Neutrophil (primary cell): Measurements from ENCODE around the gene KIT.

ENCODE experiments used
- H3K27ac ChIP-seq: fragments of 200-600 bp; sonication (generic); 2 replicates; pipeline ENCODE4 v1.5.1; 2016; ENCODE audit warnings: mild to moderate bottlenecking, moderate library complexity
- H3K27me3 ChIP-seq: fragments of 200-600 bp; sonication (generic); 2 replicates; pipeline ENCODE4 v1.6.0; 2016; ENCODE audit warnings: mild to moderate bottlenecking
- H3K36me3 ChIP-seq: fragments of 200-600 bp; sonication (generic); 2 replicates; pipeline ENCODE4 v1.5.1; 2017
- H3K4me1 ChIP-seq, 2 experiments: fragments of 200-600 bp in 1 of 2; sonication (generic) in 1 of 2; 1 replicate in 1 of 2; 2 replicates in 1 of 2; pipeline versions ENCODE4 v1.5.1 to v1.6.1; 2013 to 2016; ENCODE audit warnings: low read depth in 1 of 2, low read length in 1 of 2, mild to moderate bottlenecking in 1 of 2, moderate library complexity in 1 of 2; ENCODE audit not compliant: control insufficient read depth in 1 of 2, insufficient read depth in 1 of 2
- H3K4me3 ChIP-seq, 2 experiments: fragments of 200-600 bp in 1 of 2; sonication (generic) in 1 of 2; 1 replicate in 1 of 2; 2 replicates in 1 of 2; pipeline ENCODE4 v1.5.1; 2013 to 2016; ENCODE audit warnings: low read depth in 1 of 2, low read length in 1 of 2, mild to moderate bottlenecking in 1 of 2, moderate library complexity in 1 of 2
- H3K9me3 ChIP-seq: fragments of 200-600 bp; sonication (generic); 2 replicates; pipeline ENCODE4 v1.5.1; 2016
- TF ChIP-seq, protein P1 (sequence below): fragments of 200-600 bp; sonication (generic); IDR thresholded peaks from 2 replicates; pipeline ENCODE4 v1.5.1; 2016; ENCODE audit warnings: antibody characterized with exemption

Gene KIT

DNA sequence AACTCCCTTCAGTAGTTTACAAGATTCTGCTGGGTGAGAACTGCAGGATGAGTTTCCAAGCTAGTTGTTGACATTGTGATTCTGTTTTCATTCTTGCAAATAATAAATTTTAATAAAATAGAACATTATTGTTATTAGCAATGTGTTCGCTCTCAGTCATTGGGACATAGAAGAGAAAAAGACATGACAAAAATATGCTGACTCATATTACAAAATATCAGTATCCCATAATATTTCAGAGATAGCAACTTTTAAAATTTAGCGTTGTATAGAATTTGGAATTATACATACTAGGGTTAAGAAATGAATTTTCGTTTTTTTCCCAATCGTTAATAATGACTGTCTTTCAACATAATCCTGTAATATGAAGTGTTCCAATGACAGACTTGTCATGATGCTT, 45.4 kb downstream of the KIT start:
- Histone ChIP-seq H3K36me3 (no peaks in the 10 kb centered on the region), H3K4me1 (peaks cover 10 to 14% of the 10 kb centered on the region in 2 experiments), H3K4me3 (no peak overlapping the region), H3K9me3 (no peaks in the 10 kb centered on the region), H3K27me3 (no peaks in the 10 kb centered on the region), H3K27ac (no peak overlapping the region)
- TF ChIP-seq, protein P1, sequence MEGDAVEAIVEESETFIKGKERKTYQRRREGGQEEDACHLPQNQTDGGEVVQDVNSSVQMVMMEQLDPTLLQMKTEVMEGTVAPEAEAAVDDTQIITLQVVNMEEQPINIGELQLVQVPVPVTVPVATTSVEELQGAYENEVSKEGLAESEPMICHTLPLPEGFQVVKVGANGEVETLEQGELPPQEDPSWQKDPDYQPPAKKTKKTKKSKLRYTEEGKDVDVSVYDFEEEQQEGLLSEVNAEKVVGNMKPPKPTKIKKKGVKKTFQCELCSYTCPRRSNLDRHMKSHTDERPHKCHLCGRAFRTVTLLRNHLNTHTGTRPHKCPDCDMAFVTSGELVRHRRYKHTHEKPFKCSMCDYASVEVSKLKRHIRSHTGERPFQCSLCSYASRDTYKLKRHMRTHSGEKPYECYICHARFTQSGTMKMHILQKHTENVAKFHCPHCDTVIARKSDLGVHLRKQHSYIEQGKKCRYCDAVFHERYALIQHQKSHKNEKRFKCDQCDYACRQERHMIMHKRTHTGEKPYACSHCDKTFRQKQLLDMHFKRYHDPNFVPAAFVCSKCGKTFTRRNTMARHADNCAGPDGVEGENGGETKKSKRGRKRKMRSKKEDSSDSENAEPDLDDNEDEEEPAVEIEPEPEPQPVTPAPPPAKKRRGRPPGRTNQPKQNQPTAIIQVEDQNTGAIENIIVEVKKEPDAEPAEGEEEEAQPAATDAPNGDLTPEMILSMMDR = no peak

DNA sequence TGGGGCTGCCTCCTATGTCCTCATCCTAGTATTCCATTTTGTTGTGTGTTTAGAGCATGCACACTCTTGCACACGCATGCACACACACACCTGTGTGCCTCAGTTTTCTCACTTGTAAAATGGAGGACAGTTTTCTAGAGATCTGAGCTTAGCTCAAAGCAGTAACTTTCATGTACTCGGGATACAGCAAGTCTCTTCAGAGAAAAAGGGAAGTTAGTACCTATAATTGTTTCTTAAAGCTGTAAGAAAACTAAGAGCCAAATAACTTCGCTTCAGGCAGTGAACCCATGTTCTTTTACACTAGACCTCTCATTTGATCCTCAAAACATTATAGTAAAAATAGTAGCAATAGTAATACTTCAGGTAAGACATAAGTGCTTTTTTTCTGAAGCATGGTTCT, 49.6 kb downstream of the KIT start:
- no peaks in the 10 kb centered on the region for H3K9me3 ChIP-seq
- no peaks in the 10 kb centered on the region for H3K36me3 ChIP-seq
- no peaks in the 10 kb centered on the region for H3K27me3 ChIP-seq
- peak overlapping the region in 1 of 2 experiments; percentile 5 for H3K4me3 ChIP-seq
- peaks cover 32 to 42% of the 10 kb centered on the region in 2 experiments for H3K4me1 ChIP-seq
- H3K27ac ChIP-seq = peak overlapping the region; percentile 89
- TF ChIP-seq, protein P1 = no peak

DNA sequence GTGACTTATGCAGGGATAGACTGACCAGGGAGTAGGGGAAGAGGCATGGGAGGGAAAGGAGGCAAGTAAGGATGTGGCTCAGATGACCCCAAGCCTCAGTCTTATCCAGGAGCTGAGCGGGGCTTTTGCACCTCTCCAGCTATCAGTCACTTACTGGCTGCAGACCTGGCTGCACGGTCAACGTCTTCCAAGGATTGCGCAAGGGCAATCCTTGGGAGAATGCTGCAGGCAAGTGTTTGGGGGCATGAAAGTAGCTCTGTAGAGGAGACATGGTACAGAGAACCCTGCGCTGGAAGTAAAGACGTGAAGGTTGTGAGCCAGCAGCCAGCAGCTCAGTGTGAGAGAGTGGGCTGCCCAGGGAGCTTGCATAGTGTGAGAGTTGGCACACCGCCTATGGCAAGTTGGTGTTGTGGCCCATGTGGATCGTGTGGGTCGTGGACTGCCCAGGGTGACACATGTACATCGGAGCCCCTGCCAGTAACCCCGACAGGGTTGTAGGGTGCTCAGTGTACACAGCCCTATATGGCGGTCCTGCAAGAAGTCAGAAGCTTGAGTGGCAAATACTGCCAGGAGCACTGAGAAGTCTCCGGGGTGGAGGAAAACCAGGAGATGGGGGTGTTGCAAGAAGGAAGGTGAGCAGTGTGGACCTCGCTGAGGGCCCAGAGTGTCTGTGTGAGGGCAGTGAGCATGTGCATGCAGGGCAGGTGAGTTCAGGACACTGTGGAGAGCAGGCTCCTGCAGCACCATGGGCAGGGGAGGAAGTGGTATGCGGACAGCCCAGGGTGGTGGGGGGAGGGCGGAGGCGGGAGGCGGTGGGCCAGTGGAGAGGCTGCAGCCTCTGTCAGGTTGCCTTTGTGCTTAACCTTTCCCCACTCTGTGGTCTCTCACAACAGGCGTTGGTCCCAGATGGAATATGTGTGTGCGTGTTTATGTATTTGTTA, 50.9 kb downstream of the KIT start:
- peaks cover 32 to 42% of the 10 kb centered on the region in 2 experiments for H3K4me1 ChIP-seq
- H3K4me3 ChIP-seq = peak overlapping the region; percentile 45 to 51
- TF ChIP-seq, protein P1 = no peak
- H3K9me3 ChIP-seq = no peaks in the 10 kb centered on the region
- H3K27me3 ChIP-seq = no peaks in the 10 kb centered on the region
- H3K27ac ChIP-seq = peak overlapping the region; percentile 89
- H3K36me3 ChIP-seq = no peaks in the 10 kb centered on the region

DNA sequence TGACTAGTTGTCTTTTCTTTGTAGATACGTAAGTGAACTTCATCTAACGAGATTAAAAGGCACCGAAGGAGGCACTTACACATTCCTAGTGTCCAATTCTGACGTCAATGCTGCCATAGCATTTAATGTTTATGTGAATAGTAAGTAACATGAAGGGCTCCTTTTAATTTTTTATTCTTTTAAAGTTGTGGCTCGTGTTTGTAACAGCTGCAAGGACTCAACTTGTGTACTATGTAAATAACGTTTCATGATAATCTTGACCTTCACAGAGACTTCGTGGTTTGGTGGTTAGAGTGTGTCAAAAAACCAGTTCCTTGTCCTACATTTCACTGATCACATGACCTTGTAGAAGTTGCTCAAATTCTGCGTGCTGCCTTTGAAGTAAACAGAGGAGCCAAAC, 51.6 kb downstream of the KIT start:
- peak overlapping the region; percentile 45 to 51 for H3K4me3 ChIP-seq
- H3K27ac ChIP-seq = peak overlapping the region; percentile 89

DNA sequence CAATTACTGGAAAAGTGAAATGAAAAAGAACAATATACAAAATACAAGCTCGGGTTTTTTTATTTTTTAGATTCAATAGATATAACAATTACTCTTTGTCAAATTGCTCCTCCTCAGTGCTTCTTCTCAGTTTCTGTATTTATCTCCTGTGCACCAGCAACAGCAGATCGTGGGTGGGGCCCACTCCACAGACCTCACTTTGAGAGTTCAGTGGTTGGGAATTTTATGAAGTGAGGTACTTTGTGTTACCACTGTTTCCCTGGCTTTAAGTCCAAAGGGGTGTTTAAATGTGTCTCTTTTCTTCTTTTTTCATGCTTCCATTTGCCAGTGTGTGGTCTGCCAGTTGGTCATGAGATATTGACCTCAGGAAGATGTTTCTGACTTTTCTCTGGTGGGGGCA, 54.4 kb downstream of the KIT start:
- no peak overlapping the region for H3K4me3 ChIP-seq
- TF ChIP-seq, protein P1 = no peak
- H3K36me3 ChIP-seq = no peaks in the 10 kb centered on the region
- no peak overlapping the region for H3K27ac ChIP-seq
- no peaks in the 10 kb centered on the region for H3K27me3 ChIP-seq
- peaks cover 30 to 38% of the 10 kb centered on the region in 2 experiments for H3K4me1 ChIP-seq
- no peaks in the 10 kb centered on the region for H3K9me3 ChIP-seq

More for the DNA sequence above, 51.6 kb downstream of the KIT start:
- Histone ChIP-seq H3K27me3 (no peaks in the 10 kb centered on the region), H3K36me3 (no peaks in the 10 kb centered on the region), H3K9me3 (no peaks in the 10 kb centered on the region), H3K4me1 (peaks cover 32 to 42% of the 10 kb centered on the region in 2 experiments)
- TF ChIP-seq, protein P1 = no peak
